ENCODE measurements around the gene PIP5K1B. TPM values are rescaled to one million over a fixed set of nuclear protein-coding genes. Genes with fewer than 3 reads are reported as not detected.

The PIP5K1B gene
- total and polyA plus RNA-seq, 10 of the 15 experiments (the other 5 are each of a cell fraction or from before 2014, with no cell fraction given), result 6.8 to 16.3 (median 10.6) TPM

GRCh38 chr9:68821911-68822310, 116.9 kb downstream of the PIP5K1B start:
- H3K4me3 ChIP-seq, result no peak overlapping the region
- ChIA-PET POLR2A (no interaction called here), CTCF (interaction anchor here (1.2 kb wide), 1 partner anchor 176 kb away, joined by 4 read pairs; no protein-coding TSS in a partner anchor), RAD21 (ENCODE audit: unreplicated experiment) (no interaction called here), SMC1A (ENCODE audit: uncharacterized antibody, unreplicated experiment) (interaction anchor here (1.2 to 1.5 kb wide), 2 partner anchors 9 to 15 kb away, joined by 4 to 5 read pairs; no protein-coding TSS in a partner anchor)
- no peaks in the 10 kb centered on the region for H3K9me3 ChIP-seq (replicated peaks; ENCODE audit: control insufficient read depth, insufficient read depth, low read length)
- H3K4me1 ChIP-seq (ENCODE audit: control insufficient read depth, insufficient read depth, low read length), result no peaks in the 10 kb centered on the region
- no peaks in the 10 kb centered on the region for H4K20me1 ChIP-seq (ENCODE audit: control insufficient read depth, insufficient read depth)
- H2AFZ ChIP-seq (ENCODE audit: control insufficient read depth, low read depth, low read length), result no peak overlapping the region
- DNase-seq (ENCODE audit: low read depth, low spot score), result no peak
- H3K9ac ChIP-seq (ENCODE audit: control insufficient read depth, insufficient read depth, low read length), result no peak overlapping the region
- no TSS peak for BruUV-seq (replicated peaks)
- no peak for FAIRE-seq
- 25% methylated on average over 2 of the region's 2 CpGs for whole genome bisulfite sequencing (ENCODE audit: insufficient coverage, insufficient replicate concordance, low lambda C conversion rate, missing lambda C conversion rate)
- H3K79me2 ChIP-seq (ENCODE audit: control insufficient read depth, insufficient read depth, low read length), result no peaks in the 10 kb centered on the region
- no peak overlapping the region for H3K27ac ChIP-seq (ENCODE audit: control insufficient read depth, insufficient read depth)
- no peaks in the 10 kb centered on the region; a peak in 1 of 4 replicates for H3K27me3 ChIP-seq (replicated peaks in 1 of 2; ENCODE audit: control insufficient read depth in 2 of 2, insufficient read depth in 2 of 2, low read length in 1 of 2)
- intact Hi-C loops (cut with micrococcal nuclease; ENCODE audit: unreplicated experiment) (loop anchor here (5.0 kb wide), 1 partner anchor 35 kb away; no protein-coding TSS in a partner anchor), in situ Hi-C loops (cut with MboI) (loop anchor here (10.0 kb wide), 1 partner anchor 57 kb away; no protein-coding TSS in a partner anchor)
- H3K4me2 ChIP-seq (ENCODE audit: control insufficient read depth, insufficient read depth), result no peak overlapping the region
- H3K36me3 ChIP-seq (ENCODE audit: control insufficient read depth in 2 of 2, insufficient read depth in 2 of 2, low read length in 1 of 2), result peaks cover 0 to 4% of the 10 kb centered on the region in 2 experiments; a peak in 1 of 4 replicates
- ATAC-seq, result no peak
- TF ChIP-seq EP300 (IDR thresholded peaks at IDR 0.05; ENCODE audit: borderline replicate concordance in 1 of 2, control insufficient read depth in 1 of 2, low read depth in 2 of 2, low read length in 2 of 2) (no peak), JUNB (IDR thresholded peaks at IDR 0.05) (0 out of 2 replicates have a peak, but pooled peaks have one; percentile 10)

- Histone ChIP-seq H3K27ac (ENCODE audit: control insufficient read depth, insufficient read depth) (no peak overlapping the region), H4K20me1 (ENCODE audit: control insufficient read depth, insufficient read depth) (no peaks in the 10 kb centered on the region), H2AFZ (ENCODE audit: control insufficient read depth, low read depth, low read length) (no peak overlapping the region), H3K4me1 (ENCODE audit: control insufficient read depth, insufficient read depth, low read length) (no peaks in the 10 kb centered on the region), H3K36me3 (ENCODE audit: control insufficient read depth in 2 of 2, insufficient read depth in 2 of 2, low read length in 1 of 2) (peaks cover 0 to 4% of the 10 kb centered on the region in 2 experiments; a peak in 1 of 4 replicates), H3K79me2 (ENCODE audit: control insufficient read depth, insufficient read depth, low read length) (no peaks in the 10 kb centered on the region), H3K27me3 (replicated peaks in 1 of 2; ENCODE audit: control insufficient read depth in 2 of 2, insufficient read depth in 2 of 2, low read length in 1 of 2) (no peaks in the 10 kb centered on the region; a peak in 1 of 4 replicates), H3K4me2 (ENCODE audit: control insufficient read depth, insufficient read depth) (no peak overlapping the region), H3K9ac (ENCODE audit: control insufficient read depth, insufficient read depth, low read length) (no peak overlapping the region), H3K4me3 (no peak overlapping the region), H3K9me3 (replicated peaks; ENCODE audit: control insufficient read depth, insufficient read depth, low read length) (no peaks in the 10 kb centered on the region)
- SMC1A ChIA-PET (ENCODE audit: uncharacterized antibody, unreplicated experiment), result no interaction called here
- DNase-seq (ENCODE audit: low read depth, low spot score) (no peak), ATAC-seq (no peak), FAIRE-seq (no peak)
- no peak for TF ChIP-seq IKZF2 (IDR thresholded peaks at IDR 0.05)
- WGBS (ENCODE audit: insufficient coverage, insufficient replicate concordance, low lambda C conversion rate, missing lambda C conversion rate), result 97% methylated on average over 6 of the region's 6 CpGs
- POLR2A ChIA-PET, result no interaction called here
- no TSS peak for BruUV-seq (replicated peaks)
- intact Hi-C loops (cut with micrococcal nuclease; ENCODE audit: unreplicated experiment), result loop anchor here (5.0 kb wide), 1 partner anchor 35 kb away; no protein-coding TSS in a partner anchor
- RAD21 ChIA-PET (ENCODE audit: unreplicated experiment), result no interaction called here
- in situ Hi-C loops (cut with MboI), result loop anchor here (10.0 kb wide), 1 partner anchor 58 kb away; no protein-coding TSS in a partner anchor
- CTCF ChIA-PET, result interaction anchor here (1.4 kb wide), 1 partner anchor 26 kb away, joined by 3 read pairs; no protein-coding TSS in a partner anchor
Observed at GRCh38 chr9:68822596-68823165, 117.6 kb downstream of the PIP5K1B start.
